SK-N-SH treated with all-trans-retinoic acid at 6 μM for 48 hours (cell line): ENCODE measurements around the gene LYL1.

Experiments
- ESRRG ChIP-seq: fragments of 250-450 bp; sonication (Bioruptor Pico); IDR thresholded peaks from 2 replicates; pipeline ENCODE4 v1.6.1; 2021; ENCODE audit warnings: mild to moderate bottlenecking
- GLIS3 ChIP-seq: fragments of 250-450 bp; sonication (Bioruptor Pico); IDR thresholded peaks from 2 replicates; pipeline ENCODE4 v1.5.0; 2020; ENCODE audit warnings: mild to moderate bottlenecking, moderate library complexity
- OSR1 ChIP-seq: fragments of 250-450 bp; sonication (Bioruptor Pico); IDR thresholded peaks from 2 replicates; pipeline ENCODE4 v1.8.0; 2022; ENCODE audit warnings: moderate library complexity, mild to moderate bottlenecking, inconsistent platforms
- PPARA ChIP-seq: fragments of 250-450 bp; sonication (Bioruptor Pico); IDR thresholded peaks from 2 replicates; pipeline ENCODE4 v1.5.0; 2020; ENCODE audit warnings: mild to moderate bottlenecking, borderline replicate concordance
- RARB ChIP-seq: fragments of 250-450 bp; sonication (Bioruptor Pico); IDR thresholded peaks from 2 replicates; pipeline ENCODE4 v1.8.0; 2021; ENCODE audit warnings: mild to moderate bottlenecking, moderate library complexity
- SNAI2 ChIP-seq: fragments of 250-450 bp; sonication (Bioruptor Pico); IDR thresholded peaks from 2 replicates; pipeline ENCODE4 v1.5.0; 2020; ENCODE audit warnings: mild to moderate bottlenecking, moderate library complexity
- TSHZ2 ChIP-seq: fragments of 250-450 bp; sonication (Bioruptor Pico); IDR thresholded peaks from 2 replicates; pipeline ENCODE4 v1.5.0; 2020; ENCODE audit warnings: mild to moderate bottlenecking, moderate library complexity
- ZFP3 ChIP-seq: fragments of 250-450 bp; sonication (Bioruptor Pico); IDR thresholded peaks from 2 replicates; pipeline ENCODE4 v1.5.0; 2020; ENCODE audit warnings: mild to moderate bottlenecking, moderate library complexity
- TF ChIP-seq, protein P1 (sequence below): fragments of 250-450 bp; sonication (Bioruptor Pico); IDR thresholded peaks from 2 replicates; pipeline ENCODE4 v1.5.1; 2021; ENCODE audit warnings: mild to moderate bottlenecking, moderate library complexity
- TF ChIP-seq, protein P2 (sequence below): fragments of 250-450 bp; sonication (Bioruptor Pico); IDR thresholded peaks from 2 replicates; pipeline ENCODE4 v1.8.0; 2021; ENCODE audit warnings: low read depth, mild to moderate bottlenecking, moderate library complexity, borderline replicate concordance

DNA sequence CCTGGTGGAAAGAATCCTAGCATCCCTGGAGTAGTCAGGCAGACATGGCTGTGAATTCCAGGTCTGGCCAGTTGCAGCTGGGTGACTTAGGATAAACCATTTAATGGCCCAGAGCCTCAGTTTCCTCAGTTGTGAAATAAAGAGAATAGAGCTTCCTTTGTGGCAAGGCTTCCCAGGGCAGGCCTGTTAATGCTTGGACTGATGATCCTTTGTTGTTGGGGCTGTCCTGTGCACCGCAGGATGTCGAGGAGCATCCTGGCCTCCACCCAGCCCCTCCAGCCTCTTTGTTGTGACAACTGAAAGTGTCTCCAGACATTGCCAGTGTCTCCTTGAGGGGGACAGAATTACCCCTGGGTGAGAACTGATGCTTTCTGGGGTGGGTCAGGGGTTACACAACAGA, 16.3 kb downstream of the LYL1 start:
- TF ChIP-seq, protein P1, sequence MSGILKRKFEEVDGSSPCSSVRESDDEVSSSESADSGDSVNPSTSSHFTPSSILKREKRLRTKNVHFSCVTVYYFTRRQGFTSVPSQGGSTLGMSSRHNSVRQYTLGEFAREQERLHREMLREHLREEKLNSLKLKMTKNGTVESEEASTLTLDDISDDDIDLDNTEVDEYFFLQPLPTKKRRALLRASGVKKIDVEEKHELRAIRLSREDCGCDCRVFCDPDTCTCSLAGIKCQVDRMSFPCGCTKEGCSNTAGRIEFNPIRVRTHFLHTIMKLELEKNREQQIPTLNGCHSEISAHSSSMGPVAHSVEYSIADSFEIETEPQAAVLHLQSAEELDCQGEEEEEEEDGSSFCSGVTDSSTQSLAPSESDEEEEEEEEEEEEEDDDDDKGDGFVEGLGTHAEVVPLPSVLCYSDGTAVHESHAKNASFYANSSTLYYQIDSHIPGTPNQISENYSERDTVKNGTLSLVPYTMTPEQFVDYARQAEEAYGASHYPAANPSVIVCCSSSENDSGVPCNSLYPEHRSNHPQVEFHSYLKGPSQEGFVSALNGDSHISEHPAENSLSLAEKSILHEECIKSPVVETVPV (CRISPR knock-in tag) = no peak
- TF ChIP-seq PPARA (CRISPR knock-in tag) (no peak), TSHZ2 (CRISPR knock-in tag) (no peak), RARB (no peak), ESRRG (CRISPR knock-in tag) (no peak), SNAI2 (CRISPR knock-in tag) (no peak), OSR1 (CRISPR knock-in tag) (no peak), ZFP3 (CRISPR knock-in tag) (no peak), GLIS3 (CRISPR knock-in tag) (no peak)
- TF ChIP-seq, protein P2, sequence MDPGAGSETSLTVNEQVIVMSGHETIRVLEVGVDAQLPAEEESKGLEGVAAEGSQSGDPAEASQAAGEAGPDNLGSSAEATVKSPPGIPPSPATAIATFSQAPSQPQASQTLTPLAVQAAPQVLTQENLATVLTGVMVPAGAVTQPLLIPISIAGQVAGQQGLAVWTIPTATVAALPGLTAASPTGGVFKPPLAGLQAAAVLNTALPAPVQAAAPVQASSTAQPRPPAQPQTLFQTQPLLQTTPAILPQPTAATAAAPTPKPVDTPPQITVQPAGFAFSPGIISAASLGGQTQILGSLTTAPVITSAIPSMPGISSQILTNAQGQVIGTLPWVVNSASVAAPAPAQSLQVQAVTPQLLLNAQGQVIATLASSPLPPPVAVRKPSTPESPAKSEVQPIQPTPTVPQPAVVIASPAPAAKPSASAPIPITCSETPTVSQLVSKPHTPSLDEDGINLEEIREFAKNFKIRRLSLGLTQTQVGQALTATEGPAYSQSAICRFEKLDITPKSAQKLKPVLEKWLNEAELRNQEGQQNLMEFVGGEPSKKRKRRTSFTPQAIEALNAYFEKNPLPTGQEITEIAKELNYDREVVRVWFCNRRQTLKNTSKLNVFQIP (CRISPR knock-in tag) = no peak
